Measurements from ENCODE around the gene ZNRD2.

The ZNRD2 gene

GRCh38 chr11:65599216-65599954 lies 29.1 kb downstream of the ZNRD2 start:
- no peak overlapping the region for H3K27ac ChIP-seq
- no peak for DNase-seq (ENCODE audit: low read depth, low spot score)

- DNase-seq (ENCODE audit: low read depth, low spot score) = no peak
Measured at GRCh38 chr11:65599955-65600246, 29.6 kb downstream of the ZNRD2 start.

GRCh38 chr11:65604258-65604657 lies 34.0 kb downstream of the ZNRD2 start:
- H3K27ac ChIP-seq = no peak overlapping the region
- DNase-seq (ENCODE audit: low read depth, low spot score) = no peak

More at GRCh38 chr11:65599955-65600246, 29.6 kb downstream of the ZNRD2 start:
- no peak overlapping the region for H3K27ac ChIP-seq

- no peak for DNase-seq (ENCODE audit: low read depth, low spot score)
- no peak overlapping the region for H3K27ac ChIP-seq
Measured at GRCh38 chr11:65606876-65607613, 36.8 kb downstream of the ZNRD2 start.

GRCh38 chr11:65607614-65608426 lies 37.5 kb downstream of the ZNRD2 start:
- no peak for DNase-seq (ENCODE audit: low read depth, low spot score)
- H3K27ac ChIP-seq = no peak overlapping the region

GRCh38 chr11:65609229-65609628 lies 39.0 kb downstream of the ZNRD2 start:
- H3K27ac ChIP-seq = no peak overlapping the region
- no peak for DNase-seq (ENCODE audit: low read depth, low spot score)

- no peak for DNase-seq (ENCODE audit: low read depth, low spot score)
- H3K27ac ChIP-seq = no peak overlapping the region
Measured at GRCh38 chr11:65609665-65610064, 39.4 kb downstream of the ZNRD2 start.

- DNase-seq (ENCODE audit: low read depth, low spot score) = no peak
- no peak overlapping the region for H3K27ac ChIP-seq
Measured at GRCh38 chr11:65610404-65610803, 40.1 kb downstream of the ZNRD2 start.

- H3K27ac ChIP-seq = no peak overlapping the region
Measured at GRCh38 chr11:65611028-65611757, 40.9 kb downstream of the ZNRD2 start.

GRCh38 chr11:65611758-65612603 lies 41.7 kb downstream of the ZNRD2 start:
- DNase-seq (ENCODE audit: low read depth, low spot score) = no peak
- no peak overlapping the region for H3K27ac ChIP-seq

More at GRCh38 chr11:65611028-65611757, 40.9 kb downstream of the ZNRD2 start:
- no peak for DNase-seq (ENCODE audit: low read depth, low spot score)

- H3K27ac ChIP-seq = no peak overlapping the region
- DNase-seq (ENCODE audit: low read depth, low spot score) = no peak
Measured at GRCh38 chr11:65612691-65613090, 42.4 kb downstream of the ZNRD2 start.

- peak overlapping the region; percentile 93 for H3K27ac ChIP-seq
- DNase-seq (ENCODE audit: low read depth, low spot score) = no peak
Measured at GRCh38 chr11:65613091-65613928, 43.0 kb downstream of the ZNRD2 start.

- peak within 1 kb of the TSS; percentile 93 for H3K27ac ChIP-seq
- DNase-seq (ENCODE audit: low read depth, low spot score) = peak; percentile 99
Measured at GRCh38 chr11:65615229-65615949, 45.1 kb downstream of the ZNRD2 start, which contains the start of gene PCNX3. Gene PCNX3 (plus strand): TSS chr11:65615776. CDS start chr11:65616312, 536 bp downstream.

- DNase-seq (ENCODE audit: low read depth, low spot score) = no peak
- H3K27ac ChIP-seq = peak overlapping the region; percentile 93
Measured at GRCh38 chr11:65615950-65616574, 45.8 kb downstream of the ZNRD2 start.

- H3K27ac ChIP-seq = peak overlapping the region; percentile 93
- DNase-seq (ENCODE audit: low read depth, low spot score) = no peak
Measured at GRCh38 chr11:65616575-65617001, 46.3 kb downstream of the ZNRD2 start.

GRCh38 chr11:65617136-65617850 lies 47.0 kb downstream of the ZNRD2 start:
- no peak for DNase-seq (ENCODE audit: low read depth, low spot score)
- peak overlapping the region; percentile 93 for H3K27ac ChIP-seq

Measured in epithelial cell of prostate (primary cell).